Neural cell (in vitro differentiated cells): ENCODE measurements around the gene IFTAP. TPM values are rescaled to one million over a fixed set of nuclear protein-coding genes. Genes with fewer than 3 reads are reported as not detected.

Experiments
- H2AFZ ChIP-seq: fragments of 200-600, 300-800 bp; sonication (generic), shearing (Covaris generic); 2 replicates; pipeline ENCODE4 v1.6.0; 2014; ENCODE audit warnings: low read depth, mild to moderate bottlenecking, antibody characterized with exemption, low read length, moderate library complexity
- H3F3A ChIP-seq: fragments of 200-600 bp; shearing (Covaris generic); 2 replicates; pipeline ENCODE4 v1.6.1; 2016; ENCODE audit warnings: mild to moderate bottlenecking, moderate library complexity, mixed read lengths, antibody characterized with exemption, low read length; ENCODE audit not compliant: insufficient read depth, poor library complexity, severe bottlenecking
- H3K27ac ChIP-seq: fragments of 200-600, 300-800 bp; sonication (generic), shearing (Covaris generic); 2 replicates; pipeline ENCODE4 v1.5.1; 2014; ENCODE audit warnings: mild to moderate bottlenecking, low read length, moderate library complexity
- H3K27me3 ChIP-seq: fragments of 300-800, 200-600 bp; sonication (generic), shearing (Covaris generic); 2 replicates; pipeline ENCODE4 v1.6.0; 2014; ENCODE audit warnings: mild to moderate bottlenecking, low read depth, low read length, moderate library complexity; ENCODE audit not compliant: insufficient read depth
- H3K36me3 ChIP-seq: fragments of 300-800, 200-600 bp; sonication (generic), shearing (Covaris generic); 2 replicates; pipeline ENCODE4 v1.5.1; 2014; ENCODE audit warnings: mild to moderate bottlenecking, antibody characterized with exemption, low read length, moderate library complexity; ENCODE audit not compliant: insufficient read depth
- H3K4me2 ChIP-seq: fragments of 300-800, 200-600 bp; sonication (generic), shearing (Covaris generic); 2 replicates; pipeline ENCODE4 v1.6.0; 2014; ENCODE audit warnings: mild to moderate bottlenecking, low read length
- H3K4me3 ChIP-seq: fragments of 300-800, 200-600 bp; sonication (generic), shearing (Covaris generic); 2 replicates; pipeline ENCODE4 v1.5.1; 2014; ENCODE audit warnings: mild to moderate bottlenecking, low read length, moderate library complexity
- H3K79me2 ChIP-seq: fragments of 200-600 bp; shearing (Covaris generic); replicated peaks from 2 replicates; pipeline ENCODE4 v1.6.0; 2014; ENCODE audit warnings: mild to moderate bottlenecking, low read length, moderate library complexity; ENCODE audit not compliant: insufficient read depth
- H3K9ac ChIP-seq: fragments of 300-800, 200-600 bp; sonication (generic), shearing (Covaris generic); 2 replicates; pipeline ENCODE4 v1.6.1; 2016; ENCODE audit warnings: mild to moderate bottlenecking, low read length, mixed read lengths
- H3K9me2 ChIP-seq: fragments of 200-600 bp; shearing (Covaris generic); 2 replicates; pipeline ENCODE4 v1.6.1; 2016; ENCODE audit warnings: mild to moderate bottlenecking, low read length, mixed read lengths; ENCODE audit not compliant: insufficient read depth
- H3K9me3 ChIP-seq: fragments of 200-600, 300-800 bp; sonication (generic), shearing (Covaris generic); 2 replicates; pipeline ENCODE4 v1.6.1; 2016; ENCODE audit warnings: mild to moderate bottlenecking, mixed run types, low read length, moderate library complexity, mixed read lengths
- H4K20me1 ChIP-seq: fragments of 200-600 bp; shearing (Covaris generic); 2 replicates; pipeline ENCODE4 v1.6.1; 2016; ENCODE audit warnings: mild to moderate bottlenecking, mixed run types; ENCODE audit not compliant: insufficient read depth
- CTCF ChIP-seq: fragments of 450-650 bp; IDR thresholded peaks from 2 replicates; pipeline ENCODE4 v1.5.1; 2014; ENCODE audit warnings: antibody characterized with exemption, mild to moderate bottlenecking, moderate library complexity; ENCODE audit not compliant: poor library complexity, severe bottlenecking
- EP300 ChIP-seq: fragments of 450-650 bp; conservative IDR thresholded peaks from 2 replicates; pipeline ENCODE4 v1.6.1; 2014; ENCODE audit warnings: antibody characterized with exemption, mild to moderate bottlenecking, moderate library complexity; ENCODE audit not compliant: poor library complexity, severe bottlenecking
- EZH2 ChIP-seq: fragments of 200-600, 300-800 bp; shearing (Covaris generic), sonication (generic); IDR thresholded peaks from 2 replicates; pipeline ENCODE4 v1.6.1; 2014; ENCODE audit warnings: antibody characterized with exemption, low read length, borderline replicate concordance, mild to moderate bottlenecking; ENCODE audit not compliant: insufficient read depth, poor library complexity, severe bottlenecking
- MXI1 ChIP-seq: fragments of 450-650 bp; conservative IDR thresholded peaks from 2 replicates; pipeline ENCODE4 v1.6.1; 2014; ENCODE audit warnings: antibody characterized with exemption, mild to moderate bottlenecking; ENCODE audit not compliant: poor library complexity, severe bottlenecking
- POLR2AphosphoS5 ChIP-seq: IDR thresholded peaks from 2 replicates; pipeline ENCODE4 v1.6.1; 2012
- RAD21 ChIP-seq: fragments of 450-650 bp; conservative IDR thresholded peaks from 2 replicates; pipeline ENCODE4 v1.6.1; 2014; ENCODE audit warnings: antibody characterized with exemption, mild to moderate bottlenecking, moderate library complexity
- REST ChIP-seq: IDR thresholded peaks from 2 replicates; pipeline ENCODE4 v1.6.1; 2012; ENCODE audit warnings: borderline replicate concordance
- SMC3 ChIP-seq: fragments of 450-650 bp; conservative IDR thresholded peaks from 2 replicates; pipeline ENCODE4 v1.6.1; 2014; ENCODE audit warnings: antibody characterized with exemption, mild to moderate bottlenecking, moderate library complexity; ENCODE audit not compliant: poor library complexity
- TAF1 ChIP-seq: IDR thresholded peaks from 2 replicates; pipeline ENCODE4 v1.6.1; 2012; ENCODE audit warnings: low read depth
- polyA plus RNA-seq: library from polyadenylated mRNA; depleted of rRNA; stranded (reverse); fragments of >200 nt; gene quantifications from 2 replicates; pipeline ENCODE4 v1.2.3, GENCODE V29; 2014

Gene IFTAP
- polyA plus RNA-seq, 1 donor from 2014 or later = 71.9 TPM

GRCh38 chr11:36567694-36568093 is 26.6 kb upstream of the IFTAP start, which contains the start of gene RAG1:
Gene RAG1, plus strand, starts transcription at chr11:36568007. Its CDS starts 5,298 bp downstream, at chr11:36573305.
- no peak within 1 kb of the TSS for H3K27ac ChIP-seq
- no peaks in the 10 kb centered on the region for H3K36me3 ChIP-seq
- H3K9ac ChIP-seq = no peak within 1 kb of the TSS
- no peaks in the 10 kb centered on the region for H3K79me2 ChIP-seq
- no peaks in the 10 kb centered on the region for H4K20me1 ChIP-seq
- no peaks in the 10 kb centered on the region for H3K9me2 ChIP-seq
- no peak for TF ChIP-seq TAF1
- TF ChIP-seq SMC3 = no peak
- TF ChIP-seq RAD21 = no peak
- TF ChIP-seq MXI1 = no peak
- no peak for TF ChIP-seq POLR2AphosphoS5
- TF ChIP-seq EP300 = no peak
- no peak for TF ChIP-seq REST
- TF ChIP-seq EZH2 = no peak
- no peaks in the 10 kb centered on the region for H3K27me3 ChIP-seq
- H3K4me3 ChIP-seq = no peak within 1 kb of the TSS
- no peaks in the 10 kb centered on the region for H3K9me3 ChIP-seq
- H3K4me2 ChIP-seq = no peak within 1 kb of the TSS
- H3F3A ChIP-seq = no peaks in the 10 kb centered on the region
- H2AFZ ChIP-seq = no peak within 1 kb of the TSS

GRCh38 chr11:36569095-36569494 is 25.2 kb upstream of the IFTAP start:
- no peak overlapping the region for H3K4me3 ChIP-seq
- no peaks in the 10 kb centered on the region for H3K9me3 ChIP-seq
- no peaks in the 10 kb centered on the region for H3K27me3 ChIP-seq
- no peak overlapping the region for H3K9ac ChIP-seq
- H3K79me2 ChIP-seq = no peaks in the 10 kb centered on the region
- H3K27ac ChIP-seq = no peak overlapping the region
- no peak overlapping the region for H3K4me2 ChIP-seq
- no peak overlapping the region for H2AFZ ChIP-seq
- no peaks in the 10 kb centered on the region for H4K20me1 ChIP-seq
- H3F3A ChIP-seq = no peaks in the 10 kb centered on the region
- TF ChIP-seq EZH2 (no peak), MXI1 (no peak), RAD21 (no peak), CTCF (no peak), EP300 (no peak), POLR2AphosphoS5 (no peak), SMC3 (no peak), TAF1 (no peak), REST (no peak)
- no peaks in the 10 kb centered on the region for H3K9me2 ChIP-seq
- H3K36me3 ChIP-seq = no peaks in the 10 kb centered on the region
